Endothelial cell of umbilical vein (primary cell): ENCODE measurements around the gene KRTAP2-3. TPM values are rescaled to one million over a fixed set of nuclear protein-coding genes. Genes with fewer than 3 reads are reported as not detected.

ENCODE experiments used
- BruUV-seq: library from RNA; stranded (reverse); fragments of 400-500 nt; replicated peaks from 2 replicates; lab custom pipeline; 2021; lab: Mats Ljungman, UMichigan
- CTCF ChIA-PET: fragments of 300-600, 350-600 bp; sonication (Branson Sonifier 250); formaldehyde crosslinking; loops from one replicate; lab custom pipeline; 2021; ENCODE audit warnings: antibody characterized with exemption, inconsistent platforms; lab: Charles Lee
- POLR2A ChIA-PET: fragments of 300-600, 350-600 bp; sonication (Branson Sonifier 250); formaldehyde crosslinking; loops from one replicate; lab custom pipeline; 2021; ENCODE audit warnings: antibody characterized with exemption, inconsistent platforms; lab: Charles Lee
- DNase-seq: peaks from one replicate; pipeline ENCODE4 v3.0.0-alpha.2; 2011; ENCODE audit warnings: low read depth, low spot score
- FAIRE-seq: peaks from 2 replicates; lab custom pipeline; 2011; peaks lifted over from hg19 to GRCh38; lab: Jason Lieb, UNC
- H2AFZ ChIP-seq: 2 replicates; pipeline ENCODE4 v1.6.0; 2012; ENCODE audit warnings: low read depth, low read length, control low read depth, inconsistent platforms
- H3K27ac ChIP-seq: 2 replicates; pipeline ENCODE4 v1.5.1; 2011; ENCODE audit warnings: low read depth, mild to moderate bottlenecking, control low read depth, low read length, moderate library complexity; ENCODE audit not compliant: insufficient read depth
- H3K27me3 ChIP-seq, 2 experiments: 2 replicates each; pipeline versions ENCODE4 v1.6.0 to v1.6.1; 2011; ENCODE audit warnings: low read length in 2 of 2, mixed read lengths in 1 of 2; ENCODE audit not compliant: control insufficient read depth in 2 of 2, insufficient read depth in 2 of 2
- H3K36me3 ChIP-seq, 2 experiments: 2 replicates in 1 of 2; 3 replicates in 1 of 2; pipeline ENCODE4 v1.5.1; 2011; ENCODE audit warnings: low read length in 2 of 2, mild to moderate bottlenecking in 1 of 2, moderate library complexity in 1 of 2; ENCODE audit not compliant: control insufficient read depth in 2 of 2, insufficient read depth in 2 of 2; ENCODE audit errors: extremely low read depth in 1 of 2
- H3K4me1 ChIP-seq: 3 replicates; pipeline ENCODE4 v1.5.1; 2011; ENCODE audit warnings: mild to moderate bottlenecking, low read length; ENCODE audit not compliant: control insufficient read depth, insufficient read depth; ENCODE audit errors: extremely low read depth
- H3K4me2 ChIP-seq: 2 replicates; pipeline ENCODE4 v1.6.1; 2011; ENCODE audit warnings: low read length, control low read depth, mixed read lengths; ENCODE audit not compliant: insufficient read depth
- H3K4me3 ChIP-seq, 3 experiments: fragments of 200-600 bp in 1 of 3; sonication (generic), shearing (Covaris generic) in 1 of 3; replicated peaks in 1 of 3; 2 replicates each; pipeline ENCODE4 v1.5.1; 2011 to 2016; ENCODE audit warnings: control low read depth in 3 of 3, low read length in 3 of 3, mild to moderate bottlenecking in 2 of 3, inconsistent platforms in 1 of 3, low read depth in 1 of 3, moderate library complexity in 1 of 3; ENCODE audit not compliant: insufficient read depth in 1 of 3
- H3K79me2 ChIP-seq: 2 replicates; pipeline ENCODE4 v1.6.0; 2012; ENCODE audit warnings: low read length, inconsistent platforms; ENCODE audit not compliant: control insufficient read depth, insufficient read depth
- H3K9ac ChIP-seq: replicated peaks from 2 replicates; pipeline ENCODE3; 2011; ENCODE audit warnings: low read length, control low read depth; ENCODE audit not compliant: insufficient read depth; ENCODE audit errors: extremely low read depth
- H3K9me1 ChIP-seq: replicated peaks from 3 replicates; pipeline ENCODE4 v1.6.0; 2011; ENCODE audit warnings: mild to moderate bottlenecking, low read length; ENCODE audit not compliant: control insufficient read depth, insufficient read depth; ENCODE audit errors: extremely low read depth
- H3K9me3 ChIP-seq: replicated peaks from 2 replicates; pipeline ENCODE4 v1.5.1; 2012; ENCODE audit warnings: low read length, inconsistent platforms; ENCODE audit not compliant: control insufficient read depth, insufficient read depth
- H4K20me1 ChIP-seq: replicated peaks from 2 replicates; pipeline ENCODE3; 2011; ENCODE audit warnings: mild to moderate bottlenecking, low read length; ENCODE audit not compliant: control insufficient read depth, insufficient read depth; ENCODE audit errors: extremely low read depth
- CTCF ChIP-seq, 2 donors: IDR thresholded peaks; 1 replicate in 1 of 2; 2 replicates in 1 of 2; pipeline ENCODE4 v1.5.1; 2011; ENCODE audit warnings: low read length in 2 of 2, mild to moderate bottlenecking in 2 of 2, moderate library complexity in 2 of 2, control low read depth in 1 of 2, inconsistent platforms in 1 of 2, low read depth in 1 of 2; ENCODE audit not compliant: insufficient read depth in 1 of 2; ENCODE audit errors: extremely low read depth in 1 of 2
- EZH2 ChIP-seq: IDR thresholded peaks from 2 replicates; pipeline ENCODE4 v1.6.1; 2012; ENCODE audit warnings: borderline replicate concordance, low read depth, mild to moderate bottlenecking, moderate library complexity, low read length, inconsistent platforms; ENCODE audit not compliant: severe bottlenecking
- FOS ChIP-seq: IDR thresholded peaks from 2 replicates; pipeline ENCODE4 v1.6.1; 2011; ENCODE audit warnings: mild to moderate bottlenecking, low read length, moderate library complexity, borderline replicate concordance; ENCODE audit not compliant: insufficient read depth
- GATA2 ChIP-seq: IDR thresholded peaks from 2 replicates; pipeline ENCODE4 v1.7.0; 2011; ENCODE audit warnings: low read depth, mild to moderate bottlenecking, moderate library complexity, mixed read lengths, low read length; ENCODE audit not compliant: insufficient read length, insufficient read depth
- JUN ChIP-seq: IDR thresholded peaks from 2 replicates; pipeline ENCODE4 v1.6.1; 2011; ENCODE audit warnings: borderline replicate concordance, low read depth; ENCODE audit not compliant: insufficient read length, insufficient read depth
- MAX ChIP-seq: IDR thresholded peaks from 2 replicates; pipeline ENCODE4 v1.6.1; 2011; ENCODE audit not compliant: insufficient read depth, insufficient read length
- MYC ChIP-seq: IDR thresholded peaks from one replicate; pipeline ENCODE4 v1.6.1; 2011; ENCODE audit warnings: mild to moderate bottlenecking, low read depth, low read length
- POLR2A ChIP-seq: IDR thresholded peaks from 2 replicates; pipeline ENCODE4 v1.6.1; 2012; ENCODE audit warnings: low read depth, mild to moderate bottlenecking, control low read depth, low read length
- POLR2AphosphoS5 ChIP-seq: IDR thresholded peaks from 2 replicates; pipeline ENCODE4 v1.6.1; 2012; ENCODE audit warnings: low read depth, mild to moderate bottlenecking, control low read depth, low read length, moderate library complexity; ENCODE audit not compliant: insufficient read depth
- dilution Hi-C: fragments of 300-500 bp; cut with MboI; formaldehyde crosslinking; loops from one replicate; pipeline ENCODE4 v1.15.0; 2019; ENCODE audit warnings: low sequenced_read_pairs; ENCODE audit not compliant: extremely low pct_ligation_motif_present
- intact Hi-C: fragments of 100-400 bp; cut with micrococcal nuclease; formaldehyde crosslinking; loops from one replicate; pipeline ENCODE4 v1.10.0; 2022
- polyA plus RNA-seq, 4 experiments: library from polyadenylated mRNA; depleted of rRNA in 3 of 4; stranded (reverse) in 3 of 4; unstranded in 1 of 4; fragments of >200 nt; gene quantifications; 2 replicates each; pipeline versions ENCODE4 v1.2.1 to v1.2.3, GENCODE V29; 2011 to 2012; ENCODE audit warnings: missing spikeins in 1 of 4
- total RNA-seq: library from RNA; stranded (reverse); gene quantifications from 2 replicates; pipeline ENCODE4 v1.2.3, GENCODE V29; 2021

The KRTAP2-3 gene
- total and polyA plus RNA-seq, 2 donors (not counting 3 experiments of a cell fraction or from before 2014, with no cell fraction given), result not detected

- no TSS peak for BruUV-seq
- no peak overlapping the region for H3K27ac ChIP-seq
- CTCF ChIA-PET, result no interaction called here
These were observed 7.4 kb upstream of the KRTAP2-3 start for GRCh38 chr17:41067281-41067680.

More at GRCh38 chr17:41067281-41067680, 7.4 kb upstream of the KRTAP2-3 start:
- Histone ChIP-seq H3K4me1 (no peaks in the 10 kb centered on the region), H4K20me1 (no peaks in the 10 kb centered on the region), H3K27me3 (no peaks in the 10 kb centered on the region), H2AFZ (no peak overlapping the region), H3K4me2 (no peak overlapping the region), H3K9me3 (no peaks in the 10 kb centered on the region), H3K79me2 (no peaks in the 10 kb centered on the region), H3K9me1 (no peaks in the 10 kb centered on the region), H3K9ac (no peak overlapping the region), H3K4me3 (no peak overlapping the region), H3K36me3 (no peaks in the 10 kb centered on the region)
- FAIRE-seq, result no peak
- dilution Hi-C loops, result no loop called here
- intact Hi-C loops, result no loop called here
- TF ChIP-seq MAX (no peak), GATA2 (no peak), POLR2AphosphoS5 (no peak), MYC (no peak), FOS (no peak), POLR2A (no peak), EZH2 (no peak), CTCF (IDR thresholded peaks at IDR 0.05; ENCODE audit: extremely low read depth in 1 of 2, insufficient read depth in 1 of 2, low read depth in 1 of 2, low read length in 2 of 2) (no peak), JUN (no peak)
- POLR2A ChIA-PET, result no interaction called here
- DNase-seq, result no peak
